Measurements from ENCODE around the gene PLK3.
"Not testable (repeated sequence)": the region's sequence is repeated elsewhere in the genome, so short reads cannot be mapped to it uniquely, and the experiment has no call there.

DNA sequence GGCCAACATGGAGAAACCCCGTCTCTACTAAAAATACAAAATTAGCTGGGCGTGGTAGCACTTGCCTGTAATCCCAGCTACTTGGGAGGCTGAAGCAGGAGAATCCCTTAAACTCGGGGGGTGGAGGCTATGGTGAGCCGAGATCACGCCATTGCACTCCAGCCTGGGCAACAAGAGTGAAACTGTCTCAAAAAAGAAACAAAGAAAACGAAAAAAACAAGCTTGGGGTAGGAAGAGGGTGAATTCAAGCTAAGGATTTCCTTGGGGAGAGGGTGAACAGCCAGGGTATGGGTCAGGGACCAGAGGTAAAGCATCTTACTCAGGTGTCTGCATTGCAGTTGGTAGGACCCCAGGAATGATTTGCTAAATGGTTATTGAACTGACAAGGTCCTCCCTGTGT lies 33.8 kb upstream of the PLK3 start:
- TF ChIP-seq CTCF, POLR2A (IDR thresholded peaks at IDR 0.05): not testable (repeated sequence)

Measured in right lobe of liver (tissue), 4 donors.